K562 (cell line): ENCODE results near the gene INPP5D. TPM values are rescaled to one million over a fixed set of nuclear protein-coding genes. Genes with fewer than 3 reads are reported as not detected.

Experiments
- ARID1B ChIP-seq: fragments of 450-650 bp; IDR thresholded peaks from 2 replicates; pipeline ENCODE4 v1.6.1; 2016; ENCODE audit warnings: antibody characterized with exemption, mild to moderate bottlenecking, inconsistent platforms
- C11orf30 ChIP-seq: fragments of 450-650 bp; IDR thresholded peaks from 2 replicates; pipeline ENCODE4 v1.6.1; 2016; ENCODE audit warnings: low read depth, mild to moderate bottlenecking
- ELF4 ChIP-seq: fragments of 450-650 bp; formaldehyde crosslinking; IDR thresholded peaks from 2 replicates; pipeline ENCODE4 v1.4.0; 2022; ENCODE audit warnings: missing genetic modification characterization
- FOSL1 ChIP-seq: fragments of 200-800 bp; sonication (Bioruptor generic); conservative IDR thresholded peaks from 2 replicates; pipeline ENCODE4 v1.6.1; 2016; ENCODE audit warnings: missing genetic modification characterization, missing compliant biosample characterization
- HBP1 ChIP-seq: fragments of 450-650 bp; formaldehyde crosslinking; IDR thresholded peaks from 2 replicates; pipeline ENCODE4 v1.4.0; 2022; ENCODE audit warnings: missing genetic modification characterization
- HDGF ChIP-seq: fragments of 450-650 bp; IDR thresholded peaks from 2 replicates; pipeline ENCODE4 v1.6.1; 2016
- HLTF ChIP-seq: fragments of 450-650 bp; IDR thresholded peaks from 2 replicates; pipeline ENCODE4 v1.6.1; 2016
- KDM1A ChIP-seq, 2 experiments: fragments of 450-650 bp; IDR thresholded peaks; 2 replicates each; pipeline ENCODE4 v1.6.1; 2016; ENCODE audit warnings: mild to moderate bottlenecking in 2 of 2
- L3MBTL2 ChIP-seq: fragments of 450-650 bp; IDR thresholded peaks from 2 replicates; pipeline ENCODE4 v1.6.1; 2016; ENCODE audit warnings: mild to moderate bottlenecking, moderate library complexity
- LARP7 ChIP-seq: fragments of 450-650 bp; IDR thresholded peaks from 2 replicates; pipeline ENCODE4 v1.6.1; 2016
- MAFF ChIP-seq: IDR thresholded peaks from 2 replicates; pipeline ENCODE4 v1.6.1; 2012; ENCODE audit warnings: low read length, improper control_type of control experiment
- MAFG ChIP-seq: fragments of 450-650 bp; conservative IDR thresholded peaks from 2 replicates; pipeline ENCODE4 v1.6.1; 2016; ENCODE audit warnings: missing genetic modification characterization, missing compliant biosample characterization
- MAFK ChIP-seq: IDR thresholded peaks from 2 replicates; pipeline ENCODE4 v1.6.1; 2011; ENCODE audit warnings: low read length, improper control_type of control experiment
- MTA2 ChIP-seq: fragments of 450-650 bp; IDR thresholded peaks from 2 replicates; pipeline ENCODE4 v1.6.1; 2016; ENCODE audit warnings: low read depth
- NR2C1 ChIP-seq, 2 experiments: fragments of 450-650 bp; IDR thresholded peaks; 2 replicates each; pipeline ENCODE4 v1.6.1; 2017; ENCODE audit warnings: mild to moderate bottlenecking in 2 of 2, antibody characterized with exemption in 1 of 2, inconsistent platforms in 1 of 2, missing compliant biosample characterization in 1 of 2, missing genetic modification characterization in 1 of 2
- RBM15 ChIP-seq: fragments of 200-400 bp; formaldehyde crosslinking; IDR thresholded peaks from 2 replicates; pipeline ENCODE4 v1.6.1; 2018; ENCODE audit warnings: mild to moderate bottlenecking, low read length, moderate library complexity; ENCODE audit not compliant: insufficient read depth
- SMARCE1 ChIP-seq: fragments of 450-650 bp; IDR thresholded peaks from 2 replicates; pipeline ENCODE4 v1.7.1; 2016; ENCODE audit warnings: mild to moderate bottlenecking
- TARDBP ChIP-seq: fragments of 450-650 bp; IDR thresholded peaks from 2 replicates; pipeline ENCODE4 v1.6.1; 2016
- TCF7L2 ChIP-seq: fragments of 150-350 bp; IDR thresholded peaks from 2 replicates; pipeline ENCODE4 v1.6.1; 2016; ENCODE audit warnings: low read depth, mild to moderate bottlenecking, low read length, moderate library complexity
- TFAP4 ChIP-seq: sonication (generic); formaldehyde crosslinking; IDR thresholded peaks from 2 replicates; pipeline ENCODE4 v1.8.0; 2022; ENCODE audit warnings: missing genetic modification reagents, mild to moderate bottlenecking, moderate library complexity, borderline replicate concordance
- THRB ChIP-seq: fragments of 450-650 bp; formaldehyde crosslinking; conservative IDR thresholded peaks from 2 replicates; pipeline ENCODE4 v1.4.0; 2022; ENCODE audit warnings: mild to moderate bottlenecking, missing genetic modification characterization
- XRCC4 ChIP-seq: IDR thresholded peaks from one replicate; pipeline ENCODE4 v1.6.1; 2011; ENCODE audit not compliant: insufficient read depth, insufficient read length; ENCODE audit errors: extremely low read depth
- ZBTB26 ChIP-seq: fragments of 450-650 bp; formaldehyde crosslinking; IDR thresholded peaks from 2 replicates; pipeline ENCODE4 v1.4.0; 2022; ENCODE audit warnings: missing genetic modification characterization
- ZNF384 ChIP-seq: IDR thresholded peaks from 2 replicates; pipeline ENCODE4 v1.6.1; 2012; ENCODE audit warnings: low read depth, low read length, improper control_type of control experiment
- polyA plus RNA-seq, 8 experiments: library from polyadenylated mRNA; depleted of rRNA in 4 of 8; stranded (reverse) in 5 of 8; unstranded in 3 of 8; fragments of >200 nt; fragmentation: Nextera tagmentation in 2 of 8; fragmentation: Illumina TruSeq in 1 of 8; extraction: Ambion mirVana in 2 of 8; extraction: Trizol in 1 of 8; gene quantifications; 2 replicates each; pipeline versions ENCODE4 v1.2.1 to v1.2.3, GENCODE V29; 2011 to 2014; ENCODE audit warnings: inconsistent platforms in 1 of 8, missing spikeins in 1 of 8
- total RNA-seq, 7 experiments: library from RNA; depleted of rRNA in 6 of 7; stranded (reverse); fragments of >200 nt in 6 of 7; fragmentation: Illumina TruSeq in 2 of 7; extraction: Trizol in 2 of 7; gene quantifications; 2 replicates each; pipeline versions ENCODE4 v1.2.1 to v1.2.3, GENCODE V29; 2011 to 2021; ENCODE audit warnings: low replicate concordance in 1 of 7

The INPP5D gene
- total and polyA plus RNA-seq, 9 of the 15 experiments (the other 6 are each of a cell fraction or from before 2014, with no cell fraction given): 0.55 to 6.2 (median 2.2) TPM

- no peak for TF ChIP-seq RBM15
- 0 out of 2 replicates have a peak, but pooled peaks have one; percentile 60 for TF ChIP-seq THRB (CRISPR knock-in tag)
- peak; percentile 73 for TF ChIP-seq SMARCE1
- TF ChIP-seq ELF4 (CRISPR knock-in tag): peak; percentile 79
- TF ChIP-seq XRCC4: no peak
- no peak for TF ChIP-seq NR2C1 (IDR thresholded peaks at IDR 0.05)
- peak; percentile 22; the same call in 1 of the 2 replicates for TF ChIP-seq NR2C1 (tag; IDR thresholded peaks at IDR 0.05)
- TF ChIP-seq TFAP4 (CRISPR knock-in tag): peak; percentile 24
- 0 out of 2 replicates have a peak, but pooled peaks have one; percentile 31 for TF ChIP-seq HDGF
- TF ChIP-seq C11orf30: peak; percentile 91
- TF ChIP-seq HBP1: 0 out of 2 replicates have a peak, but pooled peaks have one; percentile 17
- TF ChIP-seq KDM1A (IDR thresholded peaks at IDR 0.05): peak; percentile 49 to 77; a peak in 3 of 4 replicates
- TF ChIP-seq LARP7: 0 out of 2 replicates have a peak, but pooled peaks have one; percentile 45
- peak; percentile 72 for TF ChIP-seq ARID1B
- peak; percentile 22; the same call in 1 of the 2 replicates for TF ChIP-seq FOSL1 (tag)
- TF ChIP-seq MTA2: peak; percentile 47; the same call in 1 of the 2 replicates
- TF ChIP-seq TARDBP: no peak
- TF ChIP-seq HLTF: peak; percentile 58; the same call in 1 of the 2 replicates
- 0 out of 2 replicates have a peak, but pooled peaks have one; percentile 35 for TF ChIP-seq L3MBTL2
- TF ChIP-seq MAFK: peak; percentile 63
- peak; percentile 79; the same call in 1 of the 2 replicates for TF ChIP-seq ZBTB26
- no peak for TF ChIP-seq ZNF384
- no peak for TF ChIP-seq TCF7L2
- peak; percentile 85 for TF ChIP-seq MAFG (tag)
- peak; percentile 69 for TF ChIP-seq MAFF
Observed at GRCh38 chr2:233225230-233226068, 165.3 kb downstream of the INPP5D start (continued).
